HEK293 (cell line): ENCODE data around the gene ATP8A1.

Source experiments
- CTCF ChIA-PET: fragments of 350-600 bp; formaldehyde crosslinking; extraction: SDS; loops from one replicate; lab custom pipeline; 2021; ENCODE audit warnings: antibody characterized with exemption; lab: Yijun Ruan, JAX
- POLR2A ChIA-PET: fragments of 300-600 bp; formaldehyde crosslinking; extraction: SDS; loops from one replicate; lab custom pipeline; 2020; ENCODE audit warnings: antibody characterized with exemption, inconsistent platforms; lab: Yijun Ruan, JAX
- H3K27ac ChIP-seq: fragments of 200-500 bp; sonication (Bioruptor generic); 2 replicates; pipeline ENCODE4 v1.5.1; 2014; ENCODE audit warnings: low read depth, low read length, control low read depth, inconsistent platforms; ENCODE audit errors: extremely low read depth
- H3K36me3 ChIP-seq, 2 experiments: fragments of 200-500 bp in 1 of 2; sonication (Bioruptor generic) in 1 of 2; 1 replicate in 1 of 2; 2 replicates in 1 of 2; pipeline ENCODE4 v1.5.1; 2014 to 2017; ENCODE audit warnings: inconsistent platforms in 2 of 2, low read length in 2 of 2; ENCODE audit not compliant: control insufficient read depth in 2 of 2, insufficient read depth in 1 of 2
- H3K4me1 ChIP-seq: fragments of 200-500 bp; sonication (Bioruptor generic); 2 replicates; pipeline ENCODE4 v1.5.1; 2014; ENCODE audit warnings: mild to moderate bottlenecking, low read length, inconsistent platforms; ENCODE audit not compliant: control insufficient read depth, insufficient read depth
- H3K4me3 ChIP-seq: 2 replicates; pipeline ENCODE4 v1.5.1; 2011; ENCODE audit warnings: low read depth, mild to moderate bottlenecking, control low read depth, low read length, moderate library complexity
- H3K9me3 ChIP-seq: fragments of 200-500 bp; sonication (Bioruptor generic); 2 replicates; pipeline ENCODE4 v1.5.1; 2014; ENCODE audit warnings: low read depth, low read length, inconsistent platforms; ENCODE audit not compliant: control insufficient read depth, insufficient read depth
- IKZF3 ChIP-seq: fragments of 450-650 bp; IDR thresholded peaks from 2 replicates; pipeline ENCODE4 v1.5.0; 2018; ENCODE audit warnings: missing biosample characterization, mild to moderate bottlenecking, missing genetic modification characterization, moderate library complexity
- KLF1 ChIP-seq: fragments of 450-650 bp; formaldehyde crosslinking; IDR thresholded peaks from 2 replicates; pipeline ENCODE4 v1.5.1; 2016; ENCODE audit warnings: missing biosample characterization, missing genetic modification characterization
- KLF10 ChIP-seq: fragments of 450-650 bp; IDR thresholded peaks from 2 replicates; pipeline ENCODE4 v1.5.1; 2018; ENCODE audit warnings: missing biosample characterization, mild to moderate bottlenecking, missing genetic modification characterization
- RBAK ChIP-seq: fragments of 450-650 bp; formaldehyde crosslinking; IDR thresholded peaks from 2 replicates; pipeline ENCODE4 v1.5.1; 2016; ENCODE audit warnings: missing biosample characterization, missing genetic modification characterization
- ZBTB21 ChIP-seq: fragments of 450-650 bp; formaldehyde crosslinking; IDR thresholded peaks from 2 replicates; pipeline ENCODE4 v1.5.1; 2017; ENCODE audit warnings: missing biosample characterization, missing genetic modification characterization
- ZBTB48 ChIP-seq: fragments of 450-650 bp; formaldehyde crosslinking; IDR thresholded peaks from 2 replicates; pipeline ENCODE4 v1.5.1; 2016; ENCODE audit warnings: missing biosample characterization, missing genetic modification characterization
- ZBTB7A ChIP-seq: fragments of 450-650 bp; formaldehyde crosslinking; IDR thresholded peaks from 2 replicates; pipeline ENCODE4 v1.5.1; 2016; ENCODE audit warnings: low read depth, missing biosample characterization, missing genetic modification characterization
- ZNF121 ChIP-seq: fragments of 450-650 bp; formaldehyde crosslinking; IDR thresholded peaks from 2 replicates; pipeline ENCODE4 v1.5.1; 2016; ENCODE audit warnings: missing biosample characterization, missing genetic modification characterization
- ZNF16 ChIP-seq: fragments of 450-650 bp; formaldehyde crosslinking; IDR thresholded peaks from 2 replicates; pipeline ENCODE4 v1.5.1; 2016; ENCODE audit warnings: low read depth, missing biosample characterization, missing genetic modification characterization
- ZNF184 ChIP-seq: fragments of 450-650 bp; IDR thresholded peaks from 2 replicates; pipeline ENCODE4 v1.5.1; 2018; ENCODE audit warnings: missing biosample characterization, mild to moderate bottlenecking, missing genetic modification characterization
- ZNF2 ChIP-seq: fragments of 450-650 bp; formaldehyde crosslinking; IDR thresholded peaks from 2 replicates; pipeline ENCODE4 v1.5.1; 2016; ENCODE audit warnings: missing biosample characterization, missing genetic modification characterization
- ZNF23 ChIP-seq: fragments of 450-650 bp; formaldehyde crosslinking; IDR thresholded peaks from 2 replicates; pipeline ENCODE4 v1.5.1; 2016; ENCODE audit warnings: missing biosample characterization, missing genetic modification characterization, borderline replicate concordance
- ZNF48 ChIP-seq: fragments of 450-650 bp; formaldehyde crosslinking; IDR thresholded peaks from 2 replicates; pipeline ENCODE4 v1.5.1; 2016; ENCODE audit warnings: missing biosample characterization, missing genetic modification characterization
- ZNF596 ChIP-seq: fragments of 450-650 bp; IDR thresholded peaks from 2 replicates; pipeline ENCODE4 v1.5.0; 2018; ENCODE audit warnings: missing biosample characterization, mild to moderate bottlenecking, missing genetic modification characterization, moderate library complexity
- ZNF610 ChIP-seq: fragments of 450-650 bp; formaldehyde crosslinking; IDR thresholded peaks from 2 replicates; pipeline ENCODE4 v1.5.1; 2016; ENCODE audit warnings: missing biosample characterization, missing genetic modification characterization, borderline replicate concordance
- ZNF658 ChIP-seq: fragments of 450-650 bp; formaldehyde crosslinking; IDR thresholded peaks from 2 replicates; pipeline ENCODE4; 2016; ENCODE audit warnings: missing biosample characterization, missing genetic modification characterization
- ZNF701 ChIP-seq: fragments of 450-650 bp; formaldehyde crosslinking; IDR thresholded peaks from 2 replicates; pipeline ENCODE4 v1.5.1; 2016; ENCODE audit warnings: missing biosample characterization, missing genetic modification characterization
- ZNF707 ChIP-seq: fragments of 450-650 bp; formaldehyde crosslinking; IDR thresholded peaks from 2 replicates; pipeline ENCODE4 v1.5.1; 2016; ENCODE audit warnings: missing biosample characterization, missing genetic modification characterization
- ZNF791 ChIP-seq: fragments of 450-650 bp; formaldehyde crosslinking; IDR thresholded peaks from 2 replicates; pipeline ENCODE4 v1.5.1; 2016; ENCODE audit warnings: missing biosample characterization, missing genetic modification characterization
- ZSCAN30 ChIP-seq: fragments of 450-650 bp; IDR thresholded peaks from 2 replicates; pipeline ENCODE4 v1.5.1; 2018; ENCODE audit warnings: missing biosample characterization, mild to moderate bottlenecking, missing genetic modification characterization, moderate library complexity
- TF ChIP-seq, protein P1 (sequence below): sonication (generic); formaldehyde crosslinking; IDR thresholded peaks from 2 replicates; pipeline ENCODE4 v1.8.1; 2022; ENCODE audit warnings: mild to moderate bottlenecking, moderate library complexity, missing genetic modification reagents
- TF ChIP-seq, protein P2 (sequence below): fragments of 450-650 bp; formaldehyde crosslinking; IDR thresholded peaks from 2 replicates; pipeline ENCODE4 v1.5.0; 2017; ENCODE audit warnings: missing biosample characterization, missing genetic modification characterization, borderline replicate concordance
- TF ChIP-seq, protein P3 (sequence below): fragments of 450-650 bp; formaldehyde crosslinking; IDR thresholded peaks from 2 replicates; pipeline ENCODE4 v1.5.1; 2016; ENCODE audit warnings: missing biosample characterization, missing genetic modification characterization
- TF ChIP-seq, protein P4 (sequence below): fragments of 450-650 bp; formaldehyde crosslinking; IDR thresholded peaks from 2 replicates; pipeline ENCODE4 v1.5.1; 2016; ENCODE audit warnings: missing biosample characterization, missing genetic modification characterization
- TF ChIP-seq, protein P5 (sequence below): fragments of 450-650 bp; formaldehyde crosslinking; IDR thresholded peaks from 2 replicates; pipeline ENCODE4 v1.5.1; 2016; ENCODE audit warnings: missing biosample characterization, missing genetic modification characterization
- TF ChIP-seq, protein P6 (sequence below): fragments of 450-650 bp; formaldehyde crosslinking; IDR thresholded peaks from 2 replicates; pipeline ENCODE4 v1.5.1; 2016; ENCODE audit warnings: missing biosample characterization, missing genetic modification characterization
- TF ChIP-seq, protein P7 (sequence below): fragments of 450-650 bp; formaldehyde crosslinking; IDR thresholded peaks from 2 replicates; pipeline ENCODE4 v1.5.1; 2016; ENCODE audit warnings: missing biosample characterization, missing genetic modification characterization

Gene ATP8A1

DNA sequence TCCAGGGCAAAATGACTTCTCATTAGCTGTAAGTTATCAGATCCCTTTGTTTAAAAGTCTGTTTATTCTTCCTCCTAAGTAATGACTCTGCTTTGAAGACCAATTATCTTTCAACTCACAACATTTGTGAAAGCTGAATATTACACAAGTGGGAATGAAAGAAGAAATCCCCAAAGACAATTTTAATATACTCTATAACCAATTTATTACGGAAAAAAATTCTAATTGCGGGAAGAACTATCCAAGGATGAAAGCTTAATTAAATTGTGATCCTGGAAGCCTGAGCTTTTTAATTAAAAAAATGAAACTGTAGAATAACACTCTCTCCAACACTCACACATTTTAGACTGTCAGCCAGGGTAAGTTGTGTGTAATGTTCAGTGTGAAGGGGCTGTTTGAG lies 275.2 kb downstream of the ATP8A1 start:
- ChIA-PET POLR2A (no interaction called here), CTCF (no interaction called here)
- Histone ChIP-seq H3K9me3 (no peaks in the 10 kb centered on the region), H3K4me3 (no peak overlapping the region)
- TF ChIP-seq KLF1 (tag by site-specific recombination): no peak
- no peak for TF ChIP-seq ZSCAN30 (tag by site-specific recombination)
- TF ChIP-seq ZNF596 (tag by site-specific recombination): no peak
- TF ChIP-seq, protein P1, sequence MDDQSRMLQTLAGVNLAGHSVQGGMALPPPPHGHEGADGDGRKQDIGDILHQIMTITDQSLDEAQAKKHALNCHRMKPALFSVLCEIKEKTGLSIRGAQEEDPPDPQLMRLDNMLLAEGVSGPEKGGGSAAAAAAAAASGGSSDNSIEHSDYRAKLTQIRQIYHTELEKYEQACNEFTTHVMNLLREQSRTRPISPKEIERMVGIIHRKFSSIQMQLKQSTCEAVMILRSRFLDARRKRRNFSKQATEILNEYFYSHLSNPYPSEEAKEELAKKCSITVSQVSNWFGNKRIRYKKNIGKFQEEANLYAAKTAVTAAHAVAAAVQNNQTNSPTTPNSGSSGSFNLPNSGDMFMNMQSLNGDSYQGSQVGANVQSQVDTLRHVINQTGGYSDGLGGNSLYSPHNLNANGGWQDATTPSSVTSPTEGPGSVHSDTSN: no peak
- no peak for TF ChIP-seq ZNF121 (tag by site-specific recombination)
- no peak for TF ChIP-seq ZBTB21 (tag by site-specific recombination)
- TF ChIP-seq, protein P2, sequence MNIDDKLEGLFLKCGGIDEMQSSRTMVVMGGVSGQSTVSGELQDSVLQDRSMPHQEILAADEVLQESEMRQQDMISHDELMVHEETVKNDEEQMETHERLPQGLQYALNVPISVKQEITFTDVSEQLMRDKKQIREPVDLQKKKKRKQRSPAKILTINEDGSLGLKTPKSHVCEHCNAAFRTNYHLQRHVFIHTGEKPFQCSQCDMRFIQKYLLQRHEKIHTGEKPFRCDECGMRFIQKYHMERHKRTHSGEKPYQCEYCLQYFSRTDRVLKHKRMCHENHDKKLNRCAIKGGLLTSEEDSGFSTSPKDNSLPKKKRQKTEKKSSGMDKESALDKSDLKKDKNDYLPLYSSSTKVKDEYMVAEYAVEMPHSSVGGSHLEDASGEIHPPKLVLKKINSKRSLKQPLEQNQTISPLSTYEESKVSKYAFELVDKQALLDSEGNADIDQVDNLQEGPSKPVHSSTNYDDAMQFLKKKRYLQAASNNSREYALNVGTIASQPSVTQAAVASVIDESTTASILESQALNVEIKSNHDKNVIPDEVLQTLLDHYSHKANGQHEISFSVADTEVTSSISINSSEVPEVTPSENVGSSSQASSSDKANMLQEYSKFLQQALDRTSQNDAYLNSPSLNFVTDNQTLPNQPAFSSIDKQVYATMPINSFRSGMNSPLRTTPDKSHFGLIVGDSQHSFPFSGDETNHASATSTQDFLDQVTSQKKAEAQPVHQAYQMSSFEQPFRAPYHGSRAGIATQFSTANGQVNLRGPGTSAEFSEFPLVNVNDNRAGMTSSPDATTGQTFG (tag by site-specific recombination): no peak
- no peak for TF ChIP-seq ZNF610
- TF ChIP-seq ZNF23 (tag by site-specific recombination): no peak
- TF ChIP-seq ZNF791 (tag by site-specific recombination): no peak
- no peak for TF ChIP-seq RBAK (tag by site-specific recombination)
- TF ChIP-seq, all 188 proteins: peak for 0
- H3K27ac ChIP-seq: no peak overlapping the region
- H3K36me3 ChIP-seq: no peaks in the 10 kb centered on the region
- H3K4me1 ChIP-seq: no peaks in the 10 kb centered on the region

DNA sequence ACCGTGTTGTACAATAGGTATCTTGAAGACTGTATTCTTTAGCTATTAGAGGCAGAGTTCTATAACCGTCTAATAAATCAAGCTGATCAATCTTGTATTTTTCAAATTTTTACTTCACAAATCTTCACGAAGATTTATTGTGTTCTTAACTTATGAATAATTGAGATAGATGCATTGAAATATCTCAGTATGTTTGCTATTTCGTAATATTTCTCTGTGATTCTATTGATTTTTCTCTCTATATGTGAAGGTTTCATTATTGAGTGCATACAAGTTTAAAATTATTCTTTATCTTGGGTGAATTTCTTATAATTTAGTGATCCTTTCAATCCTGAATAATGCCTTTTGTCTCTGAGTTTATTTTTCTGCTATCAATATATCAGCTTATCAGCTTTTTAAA lies 279.4 kb downstream of the ATP8A1 start:
- Histone ChIP-seq H3K36me3 (no peaks in the 10 kb centered on the region), H3K27ac (no peak overlapping the region), H3K4me3 (no peak overlapping the region), H3K4me1 (no peaks in the 10 kb centered on the region)
- ChIA-PET POLR2A (no interaction called here), CTCF (interaction anchor here (0.9 to 1.3 kb wide), 2 partner anchors 75 to 142 kb away, joined by 4 to 8 read pairs; no protein-coding TSS in a partner anchor)
- TF ChIP-seq, protein P3, sequence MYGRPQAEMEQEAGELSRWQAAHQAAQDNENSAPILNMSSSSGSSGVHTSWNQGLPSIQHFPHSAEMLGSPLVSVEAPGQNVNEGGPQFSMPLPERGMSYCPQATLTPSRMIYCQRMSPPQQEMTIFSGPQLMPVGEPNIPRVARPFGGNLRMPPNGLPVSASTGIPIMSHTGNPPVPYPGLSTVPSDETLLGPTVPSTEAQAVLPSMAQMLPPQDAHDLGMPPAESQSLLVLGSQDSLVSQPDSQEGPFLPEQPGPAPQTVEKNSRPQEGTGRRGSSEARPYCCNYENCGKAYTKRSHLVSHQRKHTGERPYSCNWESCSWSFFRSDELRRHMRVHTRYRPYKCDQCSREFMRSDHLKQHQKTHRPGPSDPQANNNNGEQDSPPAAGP (tag by site-specific recombination): no peak
- no peak for TF ChIP-seq ZBTB48
- no peak for TF ChIP-seq KLF1 (tag by site-specific recombination)
- TF ChIP-seq ZNF16 (tag by site-specific recombination): no peak
- TF ChIP-seq, protein P4, sequence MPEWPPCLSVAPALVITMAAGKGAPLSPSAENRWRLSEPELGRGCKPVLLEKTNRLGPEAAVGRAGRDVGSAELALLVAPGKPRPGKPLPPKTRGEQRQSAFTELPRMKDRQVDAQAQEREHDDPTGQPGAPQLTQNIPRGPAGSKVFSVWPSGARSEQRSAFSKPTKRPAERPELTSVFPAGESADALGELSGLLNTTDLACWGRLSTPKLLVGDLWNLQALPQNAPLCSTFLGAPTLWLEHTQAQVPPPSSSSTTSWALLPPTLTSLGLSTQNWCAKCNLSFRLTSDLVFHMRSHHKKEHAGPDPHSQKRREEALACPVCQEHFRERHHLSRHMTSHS (tag by site-specific recombination): no peak
- TF ChIP-seq KLF10 (tag by site-specific recombination): no peak
- TF ChIP-seq, protein P5, sequence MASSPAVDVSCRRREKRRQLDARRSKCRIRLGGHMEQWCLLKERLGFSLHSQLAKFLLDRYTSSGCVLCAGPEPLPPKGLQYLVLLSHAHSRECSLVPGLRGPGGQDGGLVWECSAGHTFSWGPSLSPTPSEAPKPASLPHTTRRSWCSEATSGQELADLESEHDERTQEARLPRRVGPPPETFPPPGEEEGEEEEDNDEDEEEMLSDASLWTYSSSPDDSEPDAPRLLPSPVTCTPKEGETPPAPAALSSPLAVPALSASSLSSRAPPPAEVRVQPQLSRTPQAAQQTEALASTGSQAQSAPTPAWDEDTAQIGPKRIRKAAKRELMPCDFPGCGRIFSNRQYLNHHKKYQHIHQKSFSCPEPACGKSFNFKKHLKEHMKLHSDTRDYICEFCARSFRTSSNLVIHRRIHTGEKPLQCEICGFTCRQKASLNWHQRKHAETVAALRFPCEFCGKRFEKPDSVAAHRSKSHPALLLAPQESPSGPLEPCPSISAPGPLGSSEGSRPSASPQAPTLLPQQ (tag by site-specific recombination): no peak
- no peak for TF ChIP-seq ZNF707 (tag by site-specific recombination)
- TF ChIP-seq ZNF658 (tag by site-specific recombination): no peak
- TF ChIP-seq, protein P6, sequence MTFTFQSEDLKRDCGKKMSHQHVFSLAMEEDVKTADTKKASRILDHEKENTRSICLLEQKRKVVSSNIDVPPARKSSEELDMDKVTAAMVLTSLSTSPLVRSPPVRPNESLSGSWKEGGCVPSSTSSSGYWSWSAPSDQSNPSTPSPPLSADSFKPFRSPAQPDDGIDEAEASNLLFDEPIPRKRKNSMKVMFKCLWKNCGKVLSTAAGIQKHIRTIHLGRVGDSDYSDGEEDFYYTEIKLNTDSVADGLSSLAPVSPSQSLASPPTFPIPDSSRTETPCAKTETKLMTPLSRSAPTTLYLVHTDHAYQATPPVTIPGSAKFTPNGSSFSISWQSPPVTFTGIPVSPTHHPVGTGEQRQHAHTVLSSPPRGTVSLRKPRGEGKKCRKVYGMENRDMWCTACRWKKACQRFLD: no peak
- TF ChIP-seq IKZF3 (tag by site-specific recombination): no peak
- TF ChIP-seq ZNF610: no peak
- no peak for TF ChIP-seq ZNF701 (tag by site-specific recombination)
- TF ChIP-seq ZBTB7A: no peak
- TF ChIP-seq ZNF184: no peak
- no peak for TF ChIP-seq ZNF2 (tag by site-specific recombination)
- TF ChIP-seq, protein P7, sequence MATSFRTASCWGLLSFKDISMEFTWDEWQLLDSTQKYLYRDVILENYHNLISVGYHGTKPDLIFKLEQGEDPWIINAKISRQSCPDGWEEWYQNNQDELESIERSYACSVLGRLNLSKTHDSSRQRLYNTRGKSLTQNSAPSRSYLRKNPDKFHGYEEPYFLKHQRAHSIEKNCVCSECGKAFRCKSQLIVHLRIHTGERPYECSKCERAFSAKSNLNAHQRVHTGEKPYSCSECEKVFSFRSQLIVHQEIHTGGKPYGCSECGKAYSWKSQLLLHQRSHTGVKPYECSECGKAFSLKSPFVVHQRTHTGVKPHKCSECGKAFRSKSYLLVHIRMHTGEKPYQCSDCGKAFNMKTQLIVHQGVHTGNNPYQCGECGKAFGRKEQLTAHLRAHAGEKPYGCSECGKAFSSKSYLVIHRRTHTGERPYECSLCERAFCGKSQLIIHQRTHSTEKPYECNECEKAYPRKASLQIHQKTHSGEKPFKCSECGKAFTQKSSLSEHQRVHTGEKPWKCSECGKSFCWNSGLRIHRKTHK (tag by site-specific recombination): no peak
- no peak for TF ChIP-seq ZNF48 (tag by site-specific recombination)
- TF ChIP-seq, all 188 proteins: peak for 0
- no peaks in the 10 kb centered on the region for H3K9me3 ChIP-seq
